AG04450 (cell line): ENCODE data around the gene ACOX1. TPM values are rescaled to one million over a fixed set of nuclear protein-coding genes. Genes with fewer than 3 reads are reported as not detected.

Experiments
- CTCF ChIA-PET: fragments of 300-600, 350-600 bp; formaldehyde crosslinking; extraction: SDS; loops from one replicate; lab custom pipeline; 2022; ENCODE audit warnings: antibody characterized with exemption, inconsistent platforms; lab: Charles Lee
- POLR2A ChIA-PET: fragments of 350-600 bp; formaldehyde crosslinking; extraction: SDS; loops from one replicate; lab custom pipeline; 2021; ENCODE audit warnings: antibody characterized with exemption, inconsistent platforms; lab: Yijun Ruan, JAX
- DNase-seq: peaks from one replicate; pipeline ENCODE4 v3.0.0-alpha.2; 2011; ENCODE audit warnings: low read depth, low spot score
- H3K27ac ChIP-seq: one replicate; pipeline ENCODE4 v1.5.1; 2012; ENCODE audit warnings: low read depth, low read length, control low read depth
- H3K27me3 ChIP-seq: one replicate; pipeline ENCODE4 v1.6.0; 2012; ENCODE audit warnings: low read length; ENCODE audit not compliant: control insufficient read depth, insufficient read depth
- H3K4me3 ChIP-seq: 2 replicates; pipeline ENCODE4 v1.5.1; 2011; ENCODE audit warnings: mild to moderate bottlenecking, low read depth, low read length, control low read depth
- H3K9me3 ChIP-seq: 2 replicates; pipeline ENCODE4 v1.5.1; 2012; ENCODE audit warnings: low read length; ENCODE audit not compliant: control insufficient read depth, insufficient read depth
- CTCF ChIP-seq: IDR thresholded peaks from 2 replicates; pipeline ENCODE4 v1.5.1; 2011; ENCODE audit warnings: low read depth, low read length, control low read depth, inconsistent platforms
- polyA plus RNA-seq: library from polyadenylated mRNA; depleted of rRNA; stranded (reverse); fragments of >200 nt; gene quantifications from 2 replicates; pipeline ENCODE4 v1.2.3, GENCODE V29; 2011

The ACOX1 gene
- polyA plus RNA-seq, 1 experiment: 30.7 TPM

- POLR2A ChIA-PET: interaction anchor here (1.1 kb wide), 1 partner anchor 13 kb away, joined by 9 read pairs; no protein-coding TSS in a partner anchor
- DNase-seq: no peak
- H3K4me3 ChIP-seq: no peak overlapping the region
- no peaks in the 10 kb centered on the region for H3K27me3 ChIP-seq
- H3K27ac ChIP-seq: no peak overlapping the region
- TF ChIP-seq CTCF: no peak
- no peaks in the 10 kb centered on the region for H3K9me3 ChIP-seq
- CTCF ChIA-PET: interaction anchor here (0.6 to 1.1 kb wide), 2 partner anchors 21 to 25 kb away, joined by 3 to 9 read pairs; no protein-coding TSS in a partner anchor
Observed at GRCh38 chr17:75925912-75926311, 53.1 kb downstream of the ACOX1 start.

- POLR2A ChIA-PET: interaction anchor here (1.1 kb wide), 1 partner anchor 13 kb away, joined by 9 read pairs; no protein-coding TSS in a partner anchor
- CTCF ChIA-PET: interaction anchor here (0.6 to 1.1 kb wide), 2 partner anchors 20 to 26 kb away, joined by 3 to 9 read pairs; no protein-coding TSS in a partner anchor
- DNase-seq: no peak
- Histone ChIP-seq H3K9me3 (no peaks in the 10 kb centered on the region), H3K4me3 (no peak overlapping the region), H3K27me3 (no peaks in the 10 kb centered on the region), H3K27ac (no peak overlapping the region)
- TF ChIP-seq CTCF: no peak
Observed at GRCh38 chr17:75925103-75925502, 53.9 kb downstream of the ACOX1 start.

GRCh38 chr17:75922963-75923874, 55.7 kb downstream of the ACOX1 start:
- H3K27me3 ChIP-seq: no peaks in the 10 kb centered on the region
- POLR2A ChIA-PET: no interaction called here
- TF ChIP-seq CTCF: no peak
- no peak overlapping the region for H3K27ac ChIP-seq
- no peak for DNase-seq
- no peaks in the 10 kb centered on the region; the same call in 1 of the 2 replicates for H3K9me3 ChIP-seq
- no peak overlapping the region for H3K4me3 ChIP-seq
- CTCF ChIA-PET: no interaction called here

- DNase-seq: no peak
- Histone ChIP-seq H3K4me3 (no peak overlapping the region), H3K27ac (no peak overlapping the region), H3K27me3 (no peaks in the 10 kb centered on the region), H3K9me3 (no peaks in the 10 kb centered on the region; the same call in 1 of the 2 replicates)
- CTCF ChIA-PET: interaction anchor here (1.7 kb wide), 1 partner anchor 18 kb away, joined by 4 read pairs; the partner anchor contains the start of gene MRPL38
- POLR2A ChIA-PET: no interaction called here
- TF ChIP-seq CTCF: no peak
Observed at GRCh38 chr17:75922173-75922961, 56.6 kb downstream of the ACOX1 start.
